ENCODE data around the gene FKTN.

- TF ChIP-seq REST (IDR thresholded peaks at IDR 0.05; ENCODE audit: insufficient read depth in 1 of 2, low read depth in 2 of 2, low read length in 2 of 2): no peak
- TF ChIP-seq POLR2AphosphoS5 (IDR thresholded peaks at IDR 0.05; ENCODE audit: low read depth, low read length): no peak
- no peak for TF ChIP-seq TAF1 (IDR thresholded peaks at IDR 0.05; ENCODE audit: borderline replicate concordance, insufficient read depth, low read length)
- no peak for TF ChIP-seq SIN3A (IDR thresholded peaks at IDR 0.05; ENCODE audit: borderline replicate concordance, insufficient read depth, low read length)
Measured at GRCh38 chr9:105678781-105679180, 120.8 kb downstream of the FKTN start.

Data from PFSK-1 (cell line).